H9 (cell line): ENCODE measurements around the gene FBXW9. TPM values are rescaled to one million over a fixed set of nuclear protein-coding genes. Genes with fewer than 3 reads are reported as not detected.

Experiments used
- DNase-seq: peaks from one replicate; pipeline ENCODE4 v3.0.0-alpha.2; 2017
- H2AFZ ChIP-seq: one replicate; pipeline ENCODE4 v1.6.1; 2013; ENCODE audit warnings: mild to moderate bottlenecking, low read length, control low read depth, moderate library complexity
- H2AK5ac ChIP-seq: 2 replicates; pipeline ENCODE4 v1.6.1; 2013; ENCODE audit warnings: low read length, control low read depth, mixed read lengths; ENCODE audit not compliant: insufficient read length
- H2BK120ac ChIP-seq: one replicate; pipeline ENCODE4 v1.6.1; 2013; ENCODE audit warnings: low read depth, mild to moderate bottlenecking, low read length, control low read depth, inconsistent platforms; ENCODE audit not compliant: poor library complexity, severe bottlenecking
- H2BK12ac ChIP-seq: 2 replicates; pipeline ENCODE4 v1.6.1; 2013; ENCODE audit warnings: low read length, control low read depth, mixed read lengths, low read depth; ENCODE audit not compliant: insufficient read length
- H2BK15ac ChIP-seq: 2 replicates; pipeline ENCODE4 v1.6.1; 2013; ENCODE audit warnings: low read depth, low read length, control low read depth
- H2BK20ac ChIP-seq: one replicate; pipeline ENCODE4 v1.6.1; 2013; ENCODE audit warnings: low read depth, mild to moderate bottlenecking, low read length, control low read depth, inconsistent platforms; ENCODE audit not compliant: poor library complexity, severe bottlenecking
- H2BK5ac ChIP-seq: 2 replicates; pipeline ENCODE4 v1.6.1; 2013; ENCODE audit warnings: low read length, control low read depth, mixed read lengths; ENCODE audit not compliant: insufficient read length
- H3K14ac ChIP-seq: 2 replicates; pipeline ENCODE4 v1.6.1; 2013; ENCODE audit warnings: low read length, control low read depth; ENCODE audit not compliant: insufficient read depth
- H3K18ac ChIP-seq: 2 replicates; pipeline ENCODE4 v1.6.1; 2013; ENCODE audit warnings: low read depth, mild to moderate bottlenecking, mixed read lengths, low read length, control low read depth; ENCODE audit not compliant: insufficient read length
- H3K23ac ChIP-seq: 2 replicates; pipeline ENCODE4 v1.6.1; 2013; ENCODE audit warnings: low read length, control low read depth, mixed read lengths, low read depth; ENCODE audit not compliant: insufficient read length
- H3K23me2 ChIP-seq: 2 replicates; pipeline ENCODE4 v1.6.1; 2013; ENCODE audit warnings: low read depth, mild to moderate bottlenecking, mixed read lengths, low read length, control low read depth; ENCODE audit not compliant: insufficient read length, poor library complexity, severe bottlenecking
- H3K27ac ChIP-seq: 2 replicates; pipeline ENCODE4 v1.5.1; 2013; ENCODE audit warnings: low read length, control low read depth, mixed read lengths, low read depth; ENCODE audit not compliant: insufficient read length
- H3K27me3 ChIP-seq: 2 replicates; pipeline ENCODE4 v1.6.1; 2013; ENCODE audit warnings: low read length, control low read depth, inconsistent platforms; ENCODE audit not compliant: insufficient read depth
- H3K4ac ChIP-seq: 2 replicates; pipeline ENCODE4 v1.6.1; 2013; ENCODE audit warnings: low read depth, mild to moderate bottlenecking, control low read depth, inconsistent platforms, low read length, moderate library complexity
- H3K4me1 ChIP-seq: 2 replicates; pipeline ENCODE4 v1.6.1; 2013; ENCODE audit warnings: low read length, control low read depth, inconsistent platforms; ENCODE audit not compliant: insufficient read depth
- H3K4me2 ChIP-seq: 2 replicates; pipeline ENCODE4 v1.6.1; 2013; ENCODE audit warnings: low read length, control low read depth, mixed read lengths; ENCODE audit not compliant: insufficient read length, insufficient read depth
- H3K56ac ChIP-seq: 2 replicates; pipeline ENCODE4 v1.6.1; 2013; ENCODE audit warnings: low read depth, mild to moderate bottlenecking, mixed read lengths, low read length, control low read depth; ENCODE audit not compliant: insufficient read length
- H3K79me1 ChIP-seq: 2 replicates; pipeline ENCODE4 v1.6.1; 2013; ENCODE audit warnings: low read depth, mild to moderate bottlenecking, moderate library complexity, low read length, control low read depth, inconsistent platforms; ENCODE audit not compliant: insufficient read depth, poor library complexity, severe bottlenecking
- H3K79me2 ChIP-seq: 2 replicates; pipeline ENCODE4 v1.6.1; 2013; ENCODE audit warnings: low read length, control low read depth, inconsistent platforms; ENCODE audit not compliant: insufficient read depth
- H3K9ac ChIP-seq: 2 replicates; pipeline ENCODE4 v1.6.1; 2013; ENCODE audit warnings: low read length, control low read depth, mixed read lengths; ENCODE audit not compliant: insufficient read length; ENCODE audit errors: extremely low read depth
- H3K9me3 ChIP-seq: one replicate; pipeline ENCODE4 v1.6.1; 2013; ENCODE audit warnings: low read depth, low read length, inconsistent platforms; ENCODE audit not compliant: control insufficient read depth
- H3T11ph ChIP-seq: one replicate; pipeline ENCODE4 v1.6.1; 2013; ENCODE audit warnings: mild to moderate bottlenecking, low read length, control low read depth, inconsistent platforms
- H4K20me1 ChIP-seq: one replicate; pipeline ENCODE4 v1.6.1; 2013; ENCODE audit not compliant: control insufficient read depth, insufficient read length, insufficient read depth
- H4K5ac ChIP-seq: 2 replicates; pipeline ENCODE4 v1.6.1; 2013; ENCODE audit warnings: low read depth, mild to moderate bottlenecking, mixed read lengths, low read length, control low read depth; ENCODE audit not compliant: insufficient read length
- H4K8ac ChIP-seq: replicated peaks from 2 replicates; pipeline ENCODE4 v1.6.1; 2013; ENCODE audit warnings: low read length, control low read depth, mixed read lengths, low read depth; ENCODE audit not compliant: insufficient read length
- H4K91ac ChIP-seq: 2 replicates; pipeline ENCODE4 v1.6.1; 2013; ENCODE audit warnings: low read depth, mild to moderate bottlenecking, moderate library complexity, mixed read lengths, low read length, control low read depth; ENCODE audit not compliant: insufficient read length
- H3K27ac Mint-ChIP-seq, 3 experiments: 2 replicates in 2 of 3; 3 replicates in 1 of 3; pipeline ENCODE4 v1.8.0; 2020 to 2021; ENCODE audit warnings: mixed read lengths in 3 of 3, mild to moderate bottlenecking in 1 of 3, moderate library complexity in 1 of 3
- H3K27me3 Mint-ChIP-seq: 2 replicates; pipeline ENCODE4 v1.8.0; 2021; ENCODE audit warnings: low read depth, mild to moderate bottlenecking, moderate library complexity, mixed read lengths
- H3K36me3 Mint-ChIP-seq, 3 experiments: 2 replicates in 2 of 3; 3 replicates in 1 of 3; pipeline ENCODE4 v1.8.0; 2020 to 2021; ENCODE audit warnings: low read depth in 3 of 3, mixed read lengths in 3 of 3; ENCODE audit not compliant: insufficient read depth in 1 of 3
- H3K4me1 Mint-ChIP-seq, 2 experiments: 2 replicates each; pipeline ENCODE4 v1.8.0; 2020; ENCODE audit warnings: mixed read lengths in 2 of 2
- H3K4me3 Mint-ChIP-seq, 2 experiments: 2 replicates in 1 of 2; 3 replicates in 1 of 2; pipeline ENCODE4 v1.8.0; 2020 to 2021; ENCODE audit warnings: mild to moderate bottlenecking in 2 of 2, mixed read lengths in 2 of 2, moderate library complexity in 1 of 2
- H3K9me3 Mint-ChIP-seq, 2 experiments: 2 replicates in 1 of 2; 3 replicates in 1 of 2; pipeline ENCODE4 v1.8.0; 2020; ENCODE audit warnings: mild to moderate bottlenecking in 2 of 2, mixed read lengths in 2 of 2, moderate library complexity in 1 of 2
- WGBS: extraction: QIAGEN DNeasy Blood & Tissue Kit; methylation state at CpG from one replicate; pipeline ENCODE4 v1.1.7; 2013; ENCODE audit warnings: missing lambda C conversion rate, low lambda C conversion rate, mixed read lengths; ENCODE audit not compliant: insufficient read length; ENCODE audit errors: extremely low coverage; 5-methylcytosine and 5-hydroxymethylcytosine counted together
- total RNA-seq: library from RNA; stranded (reverse); gene quantifications from 2 replicates; pipeline ENCODE4 v1.2.1, GENCODE V29; 2021
- TF ChIP-seq, protein P1 (sequence below): fragments of 200-600 bp; sonication (generic); conservative IDR thresholded peaks from 3 replicates; pipeline ENCODE4 v1.8.0; 2021; ENCODE audit warnings: antibody characterized with exemption, mild to moderate bottlenecking

The FBXW9 gene
- total RNA-seq, 1 experiment from 2014 or later: 11.7 TPM

DNA sequence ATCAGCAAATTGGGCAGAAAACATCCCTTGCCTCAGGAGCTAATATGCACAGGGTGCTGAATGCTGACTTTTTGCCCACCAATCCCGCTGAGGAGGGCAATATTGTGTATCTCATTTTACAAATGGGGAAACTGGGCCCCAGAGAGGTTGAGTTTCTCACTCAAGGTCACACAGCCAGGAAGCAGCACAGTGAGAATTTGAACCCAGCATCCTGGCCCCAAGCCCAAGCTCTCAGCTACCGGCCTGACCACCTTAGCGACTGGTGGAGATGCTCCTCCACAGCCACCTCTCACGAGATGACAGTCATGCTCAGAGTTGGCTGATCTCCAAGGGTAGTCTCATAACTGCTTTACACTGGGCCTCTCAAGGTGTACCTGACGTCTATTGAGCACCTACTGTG lies 3.5 kb downstream of the FBXW9 start:
- H3K56ac ChIP-seq: no peak overlapping the region
- no peak overlapping the region for H4K91ac ChIP-seq
- H3K9ac ChIP-seq: no peak overlapping the region
- no peak overlapping the region for H3T11ph ChIP-seq
- no peak overlapping the region for H3K18ac ChIP-seq
- H2BK120ac ChIP-seq: no peak overlapping the region
- Mint-ChIP-seq H3K4me1 (0 out of 4 replicates have a peak, but pooled peaks cover 0 to 2% of the 10 kb centered on the region in 2 experiments), H3K27me3 (no peaks in the 10 kb centered on the region; the same call in 1 of the 2 replicates), H3K36me3 (peaks cover 0 to 3% (median 0%) of the 10 kb centered on the region in 3 experiments; a peak in 3 of 7 replicates), H3K4me3 (no peak overlapping the region), H3K27ac (peak overlapping the region in 1 of 3 experiments; percentile 18; a peak in 1 of 7 replicates), H3K9me3 (no peaks in the 10 kb centered on the region)
- TF ChIP-seq, protein P1, sequence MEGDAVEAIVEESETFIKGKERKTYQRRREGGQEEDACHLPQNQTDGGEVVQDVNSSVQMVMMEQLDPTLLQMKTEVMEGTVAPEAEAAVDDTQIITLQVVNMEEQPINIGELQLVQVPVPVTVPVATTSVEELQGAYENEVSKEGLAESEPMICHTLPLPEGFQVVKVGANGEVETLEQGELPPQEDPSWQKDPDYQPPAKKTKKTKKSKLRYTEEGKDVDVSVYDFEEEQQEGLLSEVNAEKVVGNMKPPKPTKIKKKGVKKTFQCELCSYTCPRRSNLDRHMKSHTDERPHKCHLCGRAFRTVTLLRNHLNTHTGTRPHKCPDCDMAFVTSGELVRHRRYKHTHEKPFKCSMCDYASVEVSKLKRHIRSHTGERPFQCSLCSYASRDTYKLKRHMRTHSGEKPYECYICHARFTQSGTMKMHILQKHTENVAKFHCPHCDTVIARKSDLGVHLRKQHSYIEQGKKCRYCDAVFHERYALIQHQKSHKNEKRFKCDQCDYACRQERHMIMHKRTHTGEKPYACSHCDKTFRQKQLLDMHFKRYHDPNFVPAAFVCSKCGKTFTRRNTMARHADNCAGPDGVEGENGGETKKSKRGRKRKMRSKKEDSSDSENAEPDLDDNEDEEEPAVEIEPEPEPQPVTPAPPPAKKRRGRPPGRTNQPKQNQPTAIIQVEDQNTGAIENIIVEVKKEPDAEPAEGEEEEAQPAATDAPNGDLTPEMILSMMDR: no peak
- no peaks in the 10 kb centered on the region for H3K79me2 ChIP-seq
- no peak overlapping the region for H3K4me2 ChIP-seq
- H3K9me3 ChIP-seq: no peaks in the 10 kb centered on the region
- H3K4ac ChIP-seq: no peak overlapping the region
- H2BK15ac ChIP-seq: no peak overlapping the region
- H3K27me3 ChIP-seq: no peaks in the 10 kb centered on the region
- H4K5ac ChIP-seq: no peak overlapping the region
- H2BK12ac ChIP-seq: no peak overlapping the region
- no peak overlapping the region for H3K14ac ChIP-seq
- no peaks in the 10 kb centered on the region for H3K79me1 ChIP-seq
- no peak overlapping the region for H3K27ac ChIP-seq
- peaks cover 4% of the 10 kb centered on the region for H3K23me2 ChIP-seq
- DNase-seq: no peak
- no peak overlapping the region for H2BK20ac ChIP-seq
- H2AK5ac ChIP-seq: no peak overlapping the region
- peaks cover 3% of the 10 kb centered on the region for H4K20me1 ChIP-seq
- H2BK5ac ChIP-seq: no peak overlapping the region
- no CpG with 5 or more reads among the region's 5 CpGs for WGBS
- no peak overlapping the region for H2AFZ ChIP-seq
- H3K23ac ChIP-seq: no peak overlapping the region
- no peak overlapping the region for H4K8ac ChIP-seq
- 0 out of 2 replicates have a peak, but pooled peaks cover 2% of the 10 kb centered on the region for H3K4me1 ChIP-seq
